HS-27A (cell line): Measurements from ENCODE around the gene SPSB1.

Experiments used
- DNase-seq: peaks from one replicate; pipeline ENCODE4 v3.0.0-alpha.2; 2012; ENCODE audit warnings: low read depth, missing footprints

SPSB1 gene

DNA sequence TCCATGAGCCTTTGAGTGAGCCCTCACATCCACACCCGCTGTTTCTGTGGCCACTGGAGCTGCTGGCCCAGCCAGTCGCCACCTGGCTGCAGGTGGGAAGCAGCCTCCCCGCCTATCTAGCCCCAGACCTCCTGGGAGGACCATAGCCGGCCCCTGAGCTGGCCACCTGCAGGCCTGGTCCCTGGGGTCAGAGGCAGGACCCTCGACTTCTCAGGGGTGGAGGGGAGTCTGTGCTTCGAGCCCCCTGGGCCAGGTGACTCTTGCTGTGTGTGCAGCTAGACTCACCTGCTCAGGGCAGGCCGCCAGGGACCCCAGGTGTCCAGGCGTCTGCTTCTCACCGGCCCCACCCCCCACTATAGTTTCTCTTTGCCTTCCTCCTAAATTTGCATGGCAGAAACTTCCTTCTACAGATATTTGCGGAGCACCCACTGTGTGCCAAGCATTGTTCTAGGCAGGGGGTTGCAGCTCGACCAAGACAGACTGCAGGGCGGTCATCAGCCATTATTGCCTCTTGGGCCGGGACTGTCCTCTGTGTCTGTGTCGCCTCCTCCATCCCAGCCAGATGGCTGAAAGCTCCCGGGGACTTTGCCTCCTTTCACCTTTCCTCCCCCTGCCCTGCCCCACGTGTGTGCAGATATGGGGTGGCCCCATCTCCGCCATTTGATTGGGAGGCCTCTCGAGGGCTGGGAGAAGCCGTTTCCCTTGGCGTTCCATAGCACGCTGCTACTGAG, 27.3 kb downstream of the SPSB1 start:
- DNase-seq, result no peak

DNA sequence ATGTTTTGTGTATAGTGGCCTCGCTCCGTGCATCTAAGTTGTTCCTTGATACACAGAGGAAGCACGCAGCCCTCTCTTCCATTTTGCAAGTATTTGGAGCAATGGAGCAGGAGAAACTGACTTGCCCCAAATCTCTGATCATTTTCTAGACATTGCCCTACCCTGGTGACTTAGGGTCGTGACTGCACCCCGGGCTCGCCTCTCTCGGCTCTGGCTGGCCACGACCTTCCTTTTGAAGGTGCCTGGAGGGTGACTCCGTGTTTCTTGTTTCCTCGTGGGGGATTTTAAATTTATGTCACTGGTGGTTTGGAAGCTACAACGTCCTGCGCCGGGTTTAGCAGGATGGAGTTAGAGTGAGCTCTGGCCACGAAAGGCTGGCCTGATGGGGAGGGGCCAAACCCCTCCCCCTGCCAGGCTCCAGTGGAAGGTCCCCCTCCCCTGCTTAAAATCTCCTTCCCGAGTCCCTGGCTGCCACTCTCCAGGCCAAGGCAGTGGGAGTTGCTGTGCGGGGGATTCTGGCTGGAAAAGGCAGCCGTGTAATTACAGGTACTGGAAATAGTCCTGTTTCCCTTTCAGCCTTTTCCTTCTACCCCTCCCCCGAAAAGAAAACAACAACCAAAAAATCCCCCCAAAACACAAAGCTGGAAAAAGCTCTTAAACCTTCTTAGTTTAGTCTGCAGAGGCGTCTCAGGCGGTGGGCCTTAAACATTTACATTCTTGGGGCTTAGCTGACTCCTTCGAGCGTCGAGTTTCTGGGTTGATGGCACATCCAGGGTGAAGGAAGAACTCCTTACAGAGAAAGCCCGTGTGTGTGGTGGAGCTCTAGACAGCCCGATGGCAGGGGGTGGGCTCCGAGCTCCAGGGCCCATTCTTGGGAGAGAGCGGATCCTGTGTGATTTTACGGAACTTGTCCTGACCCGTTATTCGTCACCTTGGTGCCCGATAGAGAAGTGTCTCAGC, 28.1 kb downstream of the SPSB1 start:
- DNase-seq, result no peak

DNA sequence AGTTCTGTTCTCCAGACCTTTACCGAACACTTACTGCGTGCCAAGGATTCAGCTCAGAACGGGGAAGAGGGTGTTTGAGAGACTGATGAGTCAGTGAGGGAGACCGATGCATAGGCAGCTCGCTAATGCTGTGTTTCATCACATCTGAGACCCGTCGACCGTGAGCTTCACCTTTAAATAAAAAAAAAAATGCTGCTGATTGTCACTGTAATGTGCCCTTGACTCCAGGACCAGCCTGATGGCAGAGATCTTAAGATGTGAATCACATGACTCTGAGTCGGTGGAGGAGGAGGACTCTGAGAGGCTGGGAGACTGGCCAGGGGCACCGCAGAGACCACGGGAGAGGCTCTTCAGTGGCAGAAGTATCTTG, 28.8 kb downstream of the SPSB1 start:
- no peak for DNase-seq

DNA sequence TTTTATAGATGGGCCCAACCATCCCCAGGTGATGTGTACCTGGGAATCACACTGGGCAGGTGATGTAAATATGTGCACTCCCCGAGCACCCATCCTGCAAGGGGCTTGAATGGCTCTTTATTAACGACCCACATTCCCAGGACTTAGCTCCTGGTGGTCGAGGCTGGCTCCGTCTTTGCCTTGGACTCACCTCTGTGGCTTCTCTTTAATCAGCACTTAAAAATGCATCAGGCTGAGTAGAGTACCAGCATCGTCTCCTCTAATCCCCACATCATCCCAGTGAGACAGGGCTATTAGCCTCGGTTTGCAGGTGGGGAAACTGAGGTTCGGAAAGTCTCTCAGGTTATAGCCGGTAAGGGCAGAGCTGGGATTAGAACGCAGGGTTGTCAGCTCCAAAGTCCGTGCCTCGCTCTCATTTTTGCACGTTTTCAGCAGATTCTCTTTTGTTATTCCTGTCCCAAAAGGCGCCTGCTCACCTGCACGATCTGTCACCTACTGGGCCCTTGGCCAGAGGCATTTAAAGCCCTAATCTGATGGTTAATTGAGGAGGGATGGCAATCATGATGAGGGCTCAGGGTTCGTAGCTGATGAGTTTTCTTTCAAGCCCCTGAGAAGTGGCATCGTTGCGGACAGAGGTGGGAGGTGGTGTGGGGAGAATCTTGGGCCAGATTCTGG, 29.4 kb downstream of the SPSB1 start:
- DNase-seq, result no peak

DNA sequence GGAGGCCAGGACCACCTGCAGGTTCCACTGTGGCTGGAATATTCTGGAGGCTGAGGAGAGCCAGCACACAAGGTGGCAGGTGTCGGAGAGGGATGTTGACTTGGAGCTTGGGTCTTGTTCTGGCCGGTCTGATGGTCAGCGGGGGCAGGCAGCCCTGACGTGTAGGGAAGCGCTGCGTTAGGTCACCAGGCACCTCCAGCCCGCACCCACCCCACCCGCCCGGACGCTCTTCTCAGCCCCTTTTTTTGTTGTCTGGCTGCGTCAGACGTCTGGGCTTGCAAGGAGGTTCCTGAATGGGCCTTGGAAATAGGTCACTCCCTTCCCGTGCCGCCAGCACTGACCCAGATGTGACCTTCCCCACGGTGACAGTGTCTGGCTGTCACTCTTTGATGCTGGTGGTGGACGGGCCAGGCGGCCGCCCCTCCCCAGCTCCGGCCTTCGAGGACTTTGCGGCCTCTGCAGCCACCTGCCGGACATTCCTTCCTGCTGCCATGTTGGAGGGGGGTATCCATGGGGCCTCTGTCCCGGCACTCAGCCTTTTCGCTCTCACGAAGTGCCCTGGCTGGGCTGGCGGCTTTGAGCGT, 30.1 kb downstream of the SPSB1 start:
- DNase-seq, result no peak

DNA sequence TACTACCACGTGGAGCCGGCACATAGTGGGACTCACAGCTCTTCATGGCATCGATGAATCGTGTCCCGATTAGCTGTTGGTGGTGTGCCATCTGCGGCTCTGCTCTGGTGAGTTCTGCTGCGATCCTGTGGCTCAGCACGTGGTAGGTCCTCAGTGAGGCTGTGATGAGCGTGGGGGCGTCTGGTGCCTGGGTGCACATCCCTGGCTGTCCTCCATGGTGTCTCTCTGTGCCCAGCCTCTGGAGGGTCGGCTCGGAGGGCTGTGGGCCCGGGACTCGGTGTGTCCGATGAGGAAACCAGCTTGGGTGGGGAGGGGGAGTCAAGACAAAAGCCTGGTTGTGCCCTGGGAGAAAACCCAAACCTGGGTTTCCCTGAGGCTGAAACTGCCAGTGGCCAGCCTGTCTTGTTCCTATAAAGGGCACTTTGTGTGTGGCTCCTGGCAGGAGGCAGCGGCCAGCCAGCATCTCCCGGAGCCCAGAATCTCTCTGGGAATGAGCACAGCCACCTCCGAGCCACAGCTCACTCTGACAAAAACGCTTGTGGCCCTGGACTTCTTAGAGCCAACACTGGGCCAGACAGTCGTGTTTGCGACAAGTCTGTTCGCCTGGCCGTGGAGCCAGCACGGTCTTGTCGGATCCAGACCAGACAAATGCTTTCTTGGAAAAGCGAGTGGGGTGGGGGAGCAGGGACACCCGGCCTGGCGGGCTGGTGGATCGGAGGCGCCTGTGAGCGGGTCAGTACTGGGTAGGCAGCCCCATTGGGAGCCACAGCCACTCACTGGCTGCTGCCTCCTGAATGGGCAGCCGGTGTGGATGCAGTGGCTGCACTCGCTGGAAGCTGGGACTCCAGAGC, 31.8 kb downstream of the SPSB1 start:
- no peak for DNase-seq

DNA sequence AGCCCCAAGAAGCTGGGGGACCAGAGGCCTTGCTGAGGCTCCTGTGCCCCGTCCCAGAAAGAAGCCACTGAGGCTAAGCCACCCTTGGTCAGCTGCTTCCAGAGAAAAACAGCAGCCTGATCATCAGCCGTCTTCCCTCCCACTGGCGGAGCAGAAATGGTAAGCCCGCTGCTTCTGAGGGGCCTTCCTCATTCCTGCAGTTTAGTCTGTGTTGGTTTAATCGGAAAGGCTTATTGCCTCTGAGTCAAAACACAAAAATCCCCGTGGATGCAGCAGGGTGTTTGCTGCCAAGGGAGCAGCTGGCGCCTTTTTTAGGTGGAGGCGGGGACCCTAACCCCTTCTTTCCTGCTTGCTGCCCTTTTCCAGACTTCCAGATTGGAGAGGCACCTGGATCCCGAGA, 33.9 kb downstream of the SPSB1 start:
- DNase-seq, result no peak

DNA sequence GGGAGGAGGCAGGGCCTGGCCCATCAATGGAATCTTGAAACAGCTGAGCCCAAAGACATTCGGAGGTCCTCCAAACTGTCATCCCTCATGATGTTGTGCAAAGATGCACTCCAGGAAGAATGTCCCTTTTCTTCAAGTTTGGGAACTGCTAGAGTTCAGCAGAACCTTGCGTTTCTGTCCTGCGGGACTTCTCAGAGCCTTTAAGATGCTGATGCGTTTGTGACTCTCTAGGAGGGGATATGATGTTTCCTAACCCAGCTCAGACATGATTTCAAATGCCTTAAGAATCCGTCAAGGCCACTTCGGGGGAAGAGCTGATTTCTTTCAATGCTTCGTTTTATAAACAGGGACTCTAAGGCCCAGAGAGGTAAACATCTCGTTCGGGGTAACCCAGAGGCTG, 35.5 kb downstream of the SPSB1 start:
- no peak for DNase-seq

DNA sequence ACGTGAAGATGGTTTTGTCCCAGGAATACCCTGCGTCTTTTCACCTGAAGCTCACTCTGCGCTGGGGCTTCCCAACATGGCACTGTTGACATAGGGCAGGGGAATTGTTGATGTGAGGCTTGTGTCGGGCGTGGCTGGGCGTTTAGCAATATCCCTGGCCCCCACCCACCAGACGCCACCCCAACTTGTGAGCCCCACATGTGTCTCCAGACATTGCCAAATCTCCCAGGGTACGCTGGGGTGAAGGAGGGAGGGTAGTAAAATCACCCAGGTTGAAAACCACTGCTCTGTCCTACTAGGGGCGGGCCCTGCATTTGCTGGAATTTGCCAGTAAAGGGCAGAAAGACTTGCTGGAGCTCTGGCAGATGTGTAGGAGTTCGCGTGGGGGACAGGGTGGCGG, 36.0 kb downstream of the SPSB1 start:
- DNase-seq, result no peak

DNA sequence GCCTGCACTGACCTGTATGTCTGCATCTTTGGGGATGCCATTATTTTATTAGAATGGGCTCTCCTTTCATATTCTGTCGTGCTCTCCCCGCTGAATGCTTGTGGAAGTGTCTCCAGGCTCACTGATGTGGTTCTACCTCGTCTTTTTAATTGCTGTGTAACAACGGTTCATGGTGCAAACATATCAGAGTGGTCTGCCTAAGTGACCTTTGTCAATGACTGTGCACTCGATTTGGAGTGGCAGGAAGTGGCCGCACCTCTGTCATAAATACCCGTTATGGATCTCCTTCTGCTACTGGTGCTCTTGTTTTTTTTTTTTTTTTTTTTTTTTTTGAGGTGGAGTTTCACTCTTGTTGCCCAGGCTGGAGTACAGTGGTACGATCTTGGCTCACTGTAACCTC, 38.3 kb downstream of the SPSB1 start:
- DNase-seq, result no peak

DNA sequence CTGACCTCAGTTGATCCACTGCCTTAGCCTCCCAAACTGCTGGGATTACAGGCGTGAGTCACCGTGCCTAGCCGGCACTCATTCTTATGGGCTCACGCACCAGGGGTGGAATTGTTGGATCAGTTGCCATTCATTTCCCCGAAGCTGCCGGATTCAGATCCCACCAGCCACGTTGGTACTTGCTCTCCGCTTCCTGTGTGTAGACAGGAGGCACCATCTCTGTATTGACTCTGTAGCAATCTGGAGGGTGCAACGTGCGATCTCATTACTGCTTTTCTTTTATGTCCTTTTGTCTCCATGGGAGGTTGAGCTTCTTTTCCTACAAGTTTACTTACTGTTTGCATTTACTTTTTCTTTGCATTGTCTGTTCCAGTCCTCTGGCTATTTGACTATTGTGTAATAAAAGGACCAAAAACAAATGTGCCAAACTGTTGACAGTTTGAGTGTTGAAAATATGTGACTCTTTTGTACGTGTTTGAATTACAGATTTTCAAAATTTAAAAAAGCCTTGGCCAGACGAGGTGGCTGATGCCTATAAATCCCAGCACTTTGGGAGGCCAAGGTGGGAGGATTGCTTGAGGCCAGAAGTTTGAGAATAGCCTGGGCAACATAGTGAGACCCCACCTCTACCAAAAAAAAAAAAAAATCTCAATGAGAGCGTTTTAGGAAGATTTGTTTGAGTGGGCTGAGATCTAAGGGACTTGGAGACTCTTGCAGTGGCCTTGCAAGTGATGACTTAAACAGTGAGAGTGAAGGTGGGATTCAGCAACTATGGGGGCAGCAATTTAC, 39.1 kb downstream of the SPSB1 start:
- no peak for DNase-seq

DNA sequence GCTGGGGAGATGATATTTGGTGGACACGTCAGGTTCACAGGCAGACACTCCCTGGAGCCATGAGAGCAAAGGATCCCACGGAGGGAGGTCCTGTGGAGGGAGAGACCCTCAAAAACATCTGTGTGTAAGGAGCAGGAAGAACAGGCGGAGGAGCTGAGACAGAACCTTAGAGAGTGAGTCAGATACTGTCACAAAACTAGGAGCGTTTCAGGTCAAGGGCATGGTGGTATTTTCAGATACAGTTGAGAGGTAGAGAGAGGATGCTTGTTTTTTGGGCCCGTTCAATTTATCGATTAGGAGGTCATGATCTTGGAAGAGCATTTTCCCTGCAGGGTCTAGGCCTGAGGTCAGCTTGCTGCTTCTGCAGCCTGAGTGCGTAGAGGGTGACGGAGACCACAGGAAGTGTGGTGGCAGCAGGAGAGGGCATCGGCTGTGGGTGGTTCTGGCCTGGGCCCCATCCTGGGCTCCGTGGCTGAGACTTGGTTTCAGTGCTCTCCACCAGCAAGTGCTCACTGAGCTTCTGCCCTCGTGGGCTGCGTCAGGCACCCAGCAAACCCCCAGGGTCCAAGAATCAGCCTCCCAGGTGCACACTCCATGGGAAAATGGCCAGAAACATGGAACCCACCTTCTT, 39.9 kb downstream of the SPSB1 start:
- no peak for DNase-seq

DNA sequence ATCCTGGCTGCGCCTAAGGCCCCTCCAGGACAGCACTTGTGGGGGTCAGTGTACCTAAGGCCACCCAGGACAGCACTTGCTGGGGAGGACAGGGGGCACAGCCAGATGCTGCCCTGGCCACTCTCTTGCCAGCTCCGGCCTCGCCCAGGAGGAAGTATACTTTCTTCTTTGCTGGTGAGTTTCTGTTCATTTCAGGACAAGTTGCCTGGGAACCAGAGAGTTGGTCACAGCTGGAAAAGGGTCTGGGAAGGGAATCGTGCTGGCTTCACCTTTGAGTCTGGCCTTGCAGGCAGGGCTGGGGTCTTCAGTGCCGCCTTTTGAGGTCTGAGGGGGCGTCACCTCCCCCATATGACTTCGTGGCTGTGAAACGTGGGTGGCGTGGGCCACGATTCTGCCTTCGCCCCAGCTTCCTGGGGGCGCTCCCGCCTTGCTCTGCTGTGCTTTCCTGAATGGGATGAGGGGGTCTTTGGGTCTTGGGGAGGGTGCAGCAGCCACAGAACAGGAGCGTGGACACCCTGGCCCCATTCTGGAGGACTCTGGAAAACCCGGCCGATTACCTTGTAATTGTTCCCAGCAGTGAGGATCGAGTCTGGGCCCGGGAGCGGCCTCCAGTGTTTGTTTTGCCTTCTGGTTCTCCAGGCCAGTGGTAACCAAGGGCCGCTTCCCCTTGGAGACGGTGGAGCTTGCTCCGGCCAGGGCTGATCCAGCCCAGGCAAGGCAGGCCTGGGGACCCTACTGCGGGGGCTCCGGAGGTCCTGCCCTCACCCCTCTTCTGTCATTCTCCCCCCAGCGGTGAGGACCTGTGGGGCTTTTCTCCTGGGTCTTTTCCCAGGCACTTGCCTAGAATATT, 45.9 kb downstream of the SPSB1 start:
- DNase-seq, result no peak

DNA sequence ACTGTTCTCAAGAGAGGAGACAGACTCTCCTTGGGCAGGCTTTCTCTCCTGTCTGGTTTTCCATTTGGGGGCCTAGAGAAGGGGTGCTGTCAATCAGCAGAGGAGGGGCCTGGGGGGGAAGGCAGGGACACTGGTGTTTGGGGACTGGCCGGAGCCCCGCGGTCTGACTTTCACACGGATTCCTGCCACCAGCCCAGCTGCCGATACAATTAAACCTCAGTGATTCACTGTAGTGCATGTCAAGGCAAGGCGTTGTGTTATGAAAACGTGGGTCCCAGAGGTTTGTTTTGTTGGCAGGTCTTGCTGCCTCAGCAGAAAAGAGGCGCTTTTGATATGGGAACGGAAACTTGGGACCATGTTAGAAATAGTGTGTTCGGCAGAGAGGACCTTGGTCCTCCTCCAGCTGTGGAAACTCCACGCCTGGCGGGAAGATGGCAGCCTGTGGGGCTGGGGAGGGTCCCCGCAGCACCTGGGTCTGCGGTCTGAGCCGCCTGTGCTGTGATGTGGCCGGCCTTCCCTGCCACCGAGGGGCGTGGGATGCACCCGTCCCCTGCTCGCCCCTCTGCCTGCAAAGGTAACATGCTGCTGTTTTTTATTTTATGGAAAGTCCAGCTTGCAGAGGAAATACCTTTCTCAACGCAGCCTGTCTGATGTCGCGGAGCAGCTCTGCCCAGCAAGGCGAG, 47.6 kb downstream of the SPSB1 start:
- no peak for DNase-seq

DNA sequence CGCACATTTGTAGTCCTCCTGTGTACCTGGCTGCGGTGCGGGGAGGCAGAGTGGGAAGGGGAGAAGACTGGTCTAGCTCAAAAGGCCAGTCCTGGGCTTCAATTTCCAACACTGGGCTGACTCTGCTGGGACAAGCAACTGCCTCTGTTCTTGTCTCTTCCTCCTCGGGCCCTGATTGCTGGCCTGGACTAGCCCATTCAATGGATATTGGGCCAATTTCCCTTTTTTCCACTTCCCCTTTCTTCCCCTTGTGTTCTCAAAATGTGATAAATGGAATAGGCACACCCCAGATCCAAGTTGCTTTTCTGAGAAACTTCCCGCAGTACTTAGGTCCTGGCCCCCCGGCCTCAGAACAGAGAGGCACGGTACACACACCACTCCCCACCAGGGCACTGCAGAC, 48.2 kb downstream of the SPSB1 start:
- DNase-seq, result no peak

DNA sequence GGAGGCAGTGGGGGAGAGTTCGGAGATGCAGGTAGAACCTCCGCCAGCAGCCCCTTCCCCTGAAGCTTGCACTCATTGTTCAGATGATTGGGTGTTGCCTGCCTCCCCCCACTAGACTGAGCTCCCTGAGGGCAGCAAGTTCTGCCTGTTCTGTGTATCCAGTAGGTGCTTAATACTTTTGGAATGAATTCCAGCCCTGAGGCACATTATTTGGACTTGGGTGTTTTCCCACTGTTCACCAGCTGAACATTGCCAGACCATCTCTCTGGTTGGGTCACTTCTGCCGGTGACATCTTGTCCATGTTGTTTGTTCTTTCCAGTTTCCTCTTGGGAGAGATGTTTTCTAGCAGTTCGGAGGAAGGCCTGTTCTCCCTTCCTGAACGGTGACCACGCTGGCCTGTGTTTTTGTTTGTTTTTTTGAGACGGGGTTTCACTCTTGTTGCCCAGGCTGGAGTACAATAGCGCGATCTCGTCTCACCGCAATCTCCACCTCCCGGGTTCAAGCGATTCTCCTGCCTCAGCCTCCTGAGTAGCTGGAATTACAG, 48.7 kb downstream of the SPSB1 start:
- DNase-seq, result no peak

DNA sequence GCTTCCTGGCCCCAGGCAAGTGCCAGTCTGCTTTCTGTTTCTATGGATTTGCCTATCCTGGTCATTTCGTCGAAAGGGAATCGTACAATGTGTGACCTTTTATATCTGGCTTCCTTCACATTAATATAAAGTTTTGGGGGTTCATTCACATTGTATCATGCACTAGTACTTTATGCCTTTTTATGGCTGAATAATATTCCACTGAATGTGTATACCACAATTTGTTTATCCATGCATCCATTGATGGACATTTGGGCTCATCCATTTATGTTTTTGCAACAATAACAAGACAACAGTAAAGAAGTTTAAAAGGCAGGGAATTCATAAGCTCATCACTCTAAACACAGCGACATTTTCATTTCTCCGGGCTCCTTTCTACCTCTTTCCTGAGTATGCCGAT, 50.6 kb downstream of the SPSB1 start:
- no peak for DNase-seq

DNA sequence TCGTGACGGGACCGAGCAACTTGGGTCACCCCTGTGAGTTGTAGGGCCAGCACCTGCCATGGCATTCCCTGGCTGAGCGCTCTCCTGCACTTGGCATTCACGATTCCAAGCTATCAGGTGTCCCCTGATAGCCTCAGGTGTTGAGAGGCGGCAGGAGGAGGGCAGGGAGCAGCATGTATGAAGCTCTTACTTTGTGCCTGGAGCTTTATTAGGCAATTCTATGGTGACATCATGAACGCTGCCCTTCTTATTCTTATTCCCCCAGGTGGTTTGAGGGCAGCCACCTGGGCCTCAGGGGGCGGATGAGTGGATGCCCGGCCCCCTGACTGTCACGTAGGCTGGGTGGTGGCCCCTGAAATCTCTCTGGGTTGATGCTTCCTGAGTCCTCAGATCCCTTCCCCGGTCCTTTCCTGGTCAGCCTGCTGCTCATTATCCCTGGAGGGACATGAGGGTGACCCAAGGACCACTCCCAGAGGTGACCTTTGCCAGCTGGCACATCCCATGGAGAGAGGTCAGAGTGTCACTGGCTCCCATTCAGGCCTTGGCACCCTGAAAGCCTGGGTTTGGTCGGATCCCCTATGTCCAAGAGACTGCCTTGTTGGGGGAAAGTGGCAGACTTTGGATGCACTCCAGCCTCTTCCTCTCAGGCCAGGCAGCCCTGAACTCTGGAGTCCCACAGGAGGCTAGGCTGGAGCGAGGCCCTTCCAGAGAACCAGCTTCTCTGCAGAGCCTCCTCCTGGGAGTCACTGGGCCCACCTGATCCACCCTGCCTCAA, 51.9 kb downstream of the SPSB1 start:
- no peak for DNase-seq
